ENCODE results near the gene MIS12. TPM values are rescaled to one million over a fixed set of nuclear protein-coding genes. Genes with fewer than 3 reads are reported as not detected.

The MIS12 gene
- total and polyA plus RNA-seq, 2 of the 13 experiments (the other 11 are each of a cell fraction or from before 2014, with no cell fraction given) = 13.4 to 28.0 TPM

- TF ChIP-seq SSRP1 (CRISPR knock-in tag; IDR thresholded peaks at IDR 0.05) (no peak), ZHX2 (IDR thresholded peaks at IDR 0.05; ENCODE audit: low read depth) (no peak), ZHX2 (CRISPR knock-in tag; IDR thresholded peaks at IDR 0.05; ENCODE audit: borderline replicate concordance) (peak; percentile 98), PRPF4 (IDR thresholded peaks at IDR 0.05; ENCODE audit: low read depth, low read length, poor library complexity, severe bottlenecking) (no peak), RBM22 (optimal IDR thresholded peaks at IDR 0.05; ENCODE audit: low read length) (peak; percentile 70), ZIK1 (CRISPR knock-in tag; IDR thresholded peaks at IDR 0.05; ENCODE audit: borderline replicate concordance, low read depth) (peak; percentile 79), E2F5 (CRISPR knock-in tag; conservative IDR thresholded peaks at IDR 0.05) (peak; percentile 60), HDAC1 (CRISPR knock-in tag; IDR thresholded peaks at IDR 0.05) (peak; percentile 86), DBP (CRISPR knock-in tag; IDR thresholded peaks at IDR 0.05; ENCODE audit: not compliant biosample characterization) (no peak), JARID2 (CRISPR knock-in tag; IDR thresholded peaks at IDR 0.05; ENCODE audit: insufficient replicate concordance) (no peak), NR2F6 (IDR thresholded peaks at IDR 0.05) (no peak), NR2F6 (CRISPR knock-in tag; IDR thresholded peaks at IDR 0.05) (peak; percentile 73), TFAP4 (IDR thresholded peaks at IDR 0.05; ENCODE audit: borderline replicate concordance, low read depth) (peak; percentile 23; the same call in 1 of the 2 replicates), SAP130 (CRISPR knock-in tag; IDR thresholded peaks at IDR 0.05; ENCODE audit: low read depth) (peak; percentile 97), ZNF782 (CRISPR knock-in tag; IDR thresholded peaks at IDR 0.05; ENCODE audit: borderline replicate concordance) (peak; percentile 56; the same call in 1 of the 2 replicates)
- TF ChIP-seq, protein P1, sequence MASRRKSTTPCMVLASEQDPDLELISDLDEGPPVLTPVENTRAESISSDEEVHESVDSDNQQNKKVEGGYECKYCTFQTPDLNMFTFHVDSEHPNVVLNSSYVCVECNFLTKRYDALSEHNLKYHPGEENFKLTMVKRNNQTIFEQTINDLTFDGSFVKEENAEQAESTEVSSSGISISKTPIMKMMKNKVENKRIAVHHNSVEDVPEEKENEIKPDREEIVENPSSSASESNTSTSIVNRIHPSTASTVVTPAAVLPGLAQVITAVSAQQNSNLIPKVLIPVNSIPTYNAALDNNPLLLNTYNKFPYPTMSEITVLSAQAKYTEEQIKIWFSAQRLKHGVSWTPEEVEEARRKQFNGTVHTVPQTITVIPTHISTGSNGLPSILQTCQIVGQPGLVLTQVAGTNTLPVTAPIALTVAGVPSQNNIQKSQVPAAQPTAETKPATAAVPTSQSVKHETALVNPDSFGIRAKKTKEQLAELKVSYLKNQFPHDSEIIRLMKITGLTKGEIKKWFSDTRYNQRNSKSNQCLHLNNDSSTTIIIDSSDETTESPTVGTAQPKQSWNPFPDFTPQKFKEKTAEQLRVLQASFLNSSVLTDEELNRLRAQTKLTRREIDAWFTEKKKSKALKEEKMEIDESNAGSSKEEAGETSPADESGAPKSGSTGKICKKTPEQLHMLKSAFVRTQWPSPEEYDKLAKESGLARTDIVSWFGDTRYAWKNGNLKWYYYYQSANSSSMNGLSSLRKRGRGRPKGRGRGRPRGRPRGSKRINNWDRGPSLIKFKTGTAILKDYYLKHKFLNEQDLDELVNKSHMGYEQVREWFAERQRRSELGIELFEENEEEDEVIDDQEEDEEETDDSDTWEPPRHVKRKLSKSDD (CRISPR knock-in tag; IDR thresholded peaks at IDR 0.05; ENCODE audit: low read depth) = no peak
Measured at GRCh38 chr17:5438716-5439445, 47.5 kb upstream of the MIS12 start, which contains the start of gene C1QBP (continued).

All from HepG2 (cell line).